CD14-positive monocyte (primary cell): ENCODE results near the gene EMSY. TPM values are rescaled to one million over a fixed set of nuclear protein-coding genes. Genes with fewer than 3 reads are reported as not detected.

ENCODE experiments used
- DNase-seq, 3 donors: peaks; one replicate each; pipeline ENCODE4 v3.0.0-alpha.2; 2011 to 2022
- H2AFZ ChIP-seq: 2 replicates; pipeline ENCODE4 v1.6.0; 2012; ENCODE audit warnings: mild to moderate bottlenecking, low read depth, low read length, inconsistent platforms; ENCODE audit not compliant: insufficient read depth, poor library complexity, severe bottlenecking
- H3K27ac ChIP-seq, 2 donors: 1 replicate in 1 of 2; 2 replicates in 1 of 2; pipeline ENCODE4 v1.5.1; 2012 to 2013; ENCODE audit warnings: low read length in 2 of 2, control low read depth in 1 of 2, inconsistent platforms in 1 of 2, low read depth in 1 of 2, mild to moderate bottlenecking in 1 of 2
- H3K27me3 ChIP-seq, 2 donors: one replicate each; pipeline versions ENCODE4 v1.6.0 to v1.6.1; 2011 to 2013; ENCODE audit warnings: low read length in 2 of 2; ENCODE audit not compliant: control insufficient read depth in 2 of 2, insufficient read depth in 2 of 2
- H3K36me3 ChIP-seq, 2 donors: replicated peaks in 1 of 2; 1 replicate in 1 of 2; 2 replicates in 1 of 2; pipeline versions ENCODE4 v1.5.1 to v1.6.1; 2012 to 2013; ENCODE audit warnings: low read length in 2 of 2, control low read depth in 1 of 2, inconsistent platforms in 1 of 2, mild to moderate bottlenecking in 1 of 2; ENCODE audit not compliant: insufficient read depth in 2 of 2, control insufficient read depth in 1 of 2
- H3K4me1 ChIP-seq, 2 donors: 1 replicate in 1 of 2; 2 replicates in 1 of 2; pipeline versions ENCODE4 v1.5.1 to v1.6.1; 2012 to 2013; ENCODE audit warnings: low read length in 2 of 2, control low read depth in 1 of 2, inconsistent platforms in 1 of 2, mild to moderate bottlenecking in 1 of 2, moderate library complexity in 1 of 2; ENCODE audit not compliant: insufficient read depth in 2 of 2, control insufficient read depth in 1 of 2
- H3K4me2 ChIP-seq: replicated peaks from 2 replicates; pipeline ENCODE3; 2012; ENCODE audit warnings: low read length, moderate library complexity, mild to moderate bottlenecking; ENCODE audit not compliant: poor library complexity, severe bottlenecking; ENCODE audit errors: extremely low read depth
- H3K4me3 ChIP-seq, 3 experiments: fragments of 200-600 bp in 1 of 3; sonication (generic) in 1 of 3; replicated peaks in 1 of 3; 1 replicate in 2 of 3; 2 replicates in 1 of 3; pipeline ENCODE4 v1.5.1; 2011 to 2013; ENCODE audit warnings: low read length in 3 of 3, mild to moderate bottlenecking in 3 of 3, control low read depth in 2 of 3, low read depth in 2 of 3, inconsistent platforms in 1 of 3, moderate library complexity in 1 of 3
- H3K79me2 ChIP-seq: 2 replicates; pipeline ENCODE4 v1.6.0; 2012; ENCODE audit warnings: mild to moderate bottlenecking, control low read depth, inconsistent platforms, low read length, moderate library complexity; ENCODE audit not compliant: insufficient read depth
- H3K9ac ChIP-seq: 2 replicates; pipeline ENCODE4 v1.6.0; 2017; ENCODE audit warnings: low read length, mild to moderate bottlenecking; ENCODE audit not compliant: insufficient read depth, poor library complexity, severe bottlenecking
- H3K9me3 ChIP-seq, 2 donors: replicated peaks in 1 of 2; 1 replicate in 1 of 2; 2 replicates in 1 of 2; pipeline versions ENCODE4 v1.5.1 to v1.6.1; 2012 to 2013; ENCODE audit warnings: low read length in 2 of 2, control low read depth in 1 of 2; ENCODE audit not compliant: control insufficient read depth in 1 of 2, insufficient read depth in 1 of 2
- H4K20me1 ChIP-seq: 2 replicates; pipeline ENCODE4 v1.6.0; 2012; ENCODE audit warnings: mild to moderate bottlenecking, low read length, control low read depth, moderate library complexity; ENCODE audit not compliant: insufficient read depth
- H3K27ac Mint-ChIP-seq, 7 donors: one replicate each; pipeline ENCODE4 v1.8.0; 2020; ENCODE audit warnings: mild to moderate bottlenecking in 7 of 7, mixed read lengths in 7 of 7, moderate library complexity in 6 of 7, inconsistent platforms in 2 of 7
- H3K27me3 Mint-ChIP-seq, 3 donors: one replicate each; pipeline ENCODE4 v1.8.0; 2021 to 2022; ENCODE audit warnings: low read depth in 3 of 3, mild to moderate bottlenecking in 3 of 3, mixed read lengths in 3 of 3, moderate library complexity in 3 of 3, inconsistent platforms in 1 of 3
- H3K36me3 Mint-ChIP-seq, 2 donors: one replicate each; pipeline ENCODE4 v1.8.0; 2020; ENCODE audit warnings: mixed read lengths in 2 of 2, inconsistent platforms in 1 of 2, mild to moderate bottlenecking in 1 of 2
- H3K4me1 Mint-ChIP-seq: one replicate; pipeline ENCODE4 v1.8.0; 2020; ENCODE audit warnings: mild to moderate bottlenecking, mixed read lengths
- H3K4me3 Mint-ChIP-seq, 2 donors: one replicate each; pipeline ENCODE4 v1.8.0; 2020; ENCODE audit warnings: mild to moderate bottlenecking in 2 of 2, mixed read lengths in 2 of 2, moderate library complexity in 1 of 2
- H3K9me3 Mint-ChIP-seq, 7 donors: one replicate each; pipeline ENCODE4 v1.8.0; 2020 to 2022; ENCODE audit warnings: mixed read lengths in 7 of 7, mild to moderate bottlenecking in 6 of 7, moderate library complexity in 6 of 7, inconsistent platforms in 2 of 7
- CTCF ChIP-seq: fragments of 200-600 bp; IDR thresholded peaks from one replicate; pipeline ENCODE4 v1.8.0; 2022; ENCODE audit warnings: antibody characterized with exemption, mild to moderate bottlenecking
- WGBS: methylation state at CpG from one replicate; pipeline ENCODE4 v1.1.5; 2013; ENCODE audit warnings: missing lambda C conversion rate; ENCODE audit not compliant: insufficient coverage; 5-methylcytosine and 5-hydroxymethylcytosine counted together
- intact Hi-C, 2 donors: fragments of 100-400 bp; cut with micrococcal nuclease; formaldehyde crosslinking; loops; one replicate each; pipeline versions ENCODE4 v1.15.0 to v1.15.1; 2023
- polyA plus RNA-seq, 3 donors: library from polyadenylated mRNA; depleted of rRNA in 1 of 3; unstranded in 2 of 3; stranded (reverse) in 1 of 3; fragments of 300-500 nt in 2 of 3; fragments of >200 nt in 1 of 3; fragmentation: Illumina TruSeq in 2 of 3; gene quantifications; 1 replicate in 2 of 3; 2 replicates in 1 of 3; pipeline ENCODE4 v1.2.3, GENCODE V29; 2012 to 2021

The EMSY gene
- polyA plus RNA-seq, 3 donors: 9.2 to 31.3 (median 9.4) TPM

GRCh38 chr11:76551400-76551799 is 106.6 kb downstream of the EMSY start:
- Histone ChIP-seq H3K4me3 (no peak overlapping the region), H3K4me2 (no peak overlapping the region), H4K20me1 (no peaks in the 10 kb centered on the region), H3K9ac (no peak overlapping the region), H3K36me3 (peaks cover 5 to 46% of the 10 kb centered on the region in 2 donors), H3K79me2 (no peaks in the 10 kb centered on the region), H3K9me3 (no peaks in the 10 kb centered on the region), H3K27ac (no peak overlapping the region), H3K4me1 (no peaks in the 10 kb centered on the region), H3K27me3 (no peaks in the 10 kb centered on the region), H2AFZ (no peak overlapping the region)
- intact Hi-C loops: no loop called here
- peaks cover 22 to 24% of the 10 kb centered on the region in 2 donors for H3K36me3 Mint-ChIP-seq
- no peaks in the 10 kb centered on the region for H3K9me3 Mint-ChIP-seq
- no peak overlapping the region for H3K27ac Mint-ChIP-seq
- DNase-seq: no peak
- H3K4me3 Mint-ChIP-seq: no peak overlapping the region
- TF ChIP-seq CTCF: no peak
- no peaks in the 10 kb centered on the region for H3K4me1 Mint-ChIP-seq
- WGBS: no CpG with 5 or more reads among the region's 2 CpGs
- no peaks in the 10 kb centered on the region for H3K27me3 Mint-ChIP-seq

GRCh38 chr11:76552987-76553386 is 108.2 kb downstream of the EMSY start:
- WGBS: no CpG with 5 or more reads among the region's 2 CpGs
- DNase-seq: no peak

More at GRCh38 chr11:76552987-76553386, 108.2 kb downstream of the EMSY start:
- H3K9me3 ChIP-seq: no peaks in the 10 kb centered on the region
- H3K9ac ChIP-seq: no peak overlapping the region
- Mint-ChIP-seq H3K36me3 (peaks cover 16 to 18% of the 10 kb centered on the region in 2 donors), H3K4me1 (no peaks in the 10 kb centered on the region), H3K9me3 (peaks cover 0 to 3% (median 0%) of the 10 kb centered on the region in 7 donors), H3K4me3 (no peak overlapping the region), H3K27me3 (no peaks in the 10 kb centered on the region), H3K27ac (no peak overlapping the region)
- H3K79me2 ChIP-seq: no peaks in the 10 kb centered on the region
- no peak overlapping the region for H2AFZ ChIP-seq
- H3K27ac ChIP-seq: no peak overlapping the region
- H3K4me1 ChIP-seq: no peaks in the 10 kb centered on the region
- intact Hi-C loops: no loop called here
- no peak overlapping the region for H3K4me2 ChIP-seq
- TF ChIP-seq CTCF: no peak
- H3K27me3 ChIP-seq: no peaks in the 10 kb centered on the region
- no peak overlapping the region for H3K4me3 ChIP-seq
- no peaks in the 10 kb centered on the region for H4K20me1 ChIP-seq
- peaks cover 0 to 31% of the 10 kb centered on the region in 2 donors for H3K36me3 ChIP-seq
